ENCODE data around the gene TACC2.

The TACC2 gene

DNA sequence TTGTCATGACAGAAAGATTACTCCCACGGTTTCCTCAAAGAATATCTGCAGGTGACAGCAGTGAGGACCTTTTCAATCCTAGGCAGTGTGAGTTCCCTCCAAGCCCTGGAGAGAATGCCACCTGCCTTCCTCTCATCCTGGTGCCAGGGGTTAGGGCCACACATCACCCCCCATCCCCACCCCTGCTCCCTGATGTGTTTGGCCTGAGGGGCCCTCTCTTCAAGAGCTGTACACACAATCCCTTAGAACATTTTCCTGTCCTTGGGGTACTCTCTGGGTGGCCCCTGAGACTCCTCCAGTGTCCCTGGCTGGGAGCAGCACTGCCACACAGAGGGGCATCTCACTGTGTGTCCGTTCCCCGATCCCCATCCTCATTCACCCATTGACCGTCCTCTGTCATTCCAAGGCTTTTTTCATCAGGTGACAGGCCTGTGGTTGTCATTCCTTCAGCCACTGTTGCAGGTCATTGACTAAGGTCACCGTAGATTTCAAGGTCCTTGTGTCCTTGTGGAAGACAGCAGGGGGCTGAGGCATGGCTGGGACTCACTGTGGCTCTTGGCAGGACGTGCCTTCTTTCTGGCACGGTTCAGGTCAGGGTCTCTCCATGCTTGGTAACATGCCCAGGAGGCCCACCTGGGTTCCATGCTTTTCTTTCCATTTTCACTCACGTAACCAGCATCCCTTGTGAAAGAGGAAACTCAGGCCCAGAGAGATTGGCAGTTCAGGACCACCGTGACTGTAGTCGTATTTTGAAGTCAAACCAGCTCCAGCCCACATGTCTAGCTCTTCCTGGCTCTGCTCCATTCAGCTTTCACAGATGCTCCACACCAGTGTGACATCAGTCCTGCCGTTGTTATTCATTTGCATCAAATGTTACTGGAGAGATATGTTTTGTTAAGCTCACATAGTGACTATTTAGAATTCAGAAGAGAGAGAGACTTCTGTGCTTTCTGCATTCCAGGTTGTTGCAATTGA, 255.3 kb downstream of the TACC2 start:
- no peak for TF ChIP-seq ZFX (IDR thresholded peaks at IDR 0.05)
- TF ChIP-seq, protein P1, sequence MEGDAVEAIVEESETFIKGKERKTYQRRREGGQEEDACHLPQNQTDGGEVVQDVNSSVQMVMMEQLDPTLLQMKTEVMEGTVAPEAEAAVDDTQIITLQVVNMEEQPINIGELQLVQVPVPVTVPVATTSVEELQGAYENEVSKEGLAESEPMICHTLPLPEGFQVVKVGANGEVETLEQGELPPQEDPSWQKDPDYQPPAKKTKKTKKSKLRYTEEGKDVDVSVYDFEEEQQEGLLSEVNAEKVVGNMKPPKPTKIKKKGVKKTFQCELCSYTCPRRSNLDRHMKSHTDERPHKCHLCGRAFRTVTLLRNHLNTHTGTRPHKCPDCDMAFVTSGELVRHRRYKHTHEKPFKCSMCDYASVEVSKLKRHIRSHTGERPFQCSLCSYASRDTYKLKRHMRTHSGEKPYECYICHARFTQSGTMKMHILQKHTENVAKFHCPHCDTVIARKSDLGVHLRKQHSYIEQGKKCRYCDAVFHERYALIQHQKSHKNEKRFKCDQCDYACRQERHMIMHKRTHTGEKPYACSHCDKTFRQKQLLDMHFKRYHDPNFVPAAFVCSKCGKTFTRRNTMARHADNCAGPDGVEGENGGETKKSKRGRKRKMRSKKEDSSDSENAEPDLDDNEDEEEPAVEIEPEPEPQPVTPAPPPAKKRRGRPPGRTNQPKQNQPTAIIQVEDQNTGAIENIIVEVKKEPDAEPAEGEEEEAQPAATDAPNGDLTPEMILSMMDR (conservative IDR thresholded peaks at IDR 0.05): no peak
- H3K27ac ChIP-seq: no peak overlapping the region

DNA sequence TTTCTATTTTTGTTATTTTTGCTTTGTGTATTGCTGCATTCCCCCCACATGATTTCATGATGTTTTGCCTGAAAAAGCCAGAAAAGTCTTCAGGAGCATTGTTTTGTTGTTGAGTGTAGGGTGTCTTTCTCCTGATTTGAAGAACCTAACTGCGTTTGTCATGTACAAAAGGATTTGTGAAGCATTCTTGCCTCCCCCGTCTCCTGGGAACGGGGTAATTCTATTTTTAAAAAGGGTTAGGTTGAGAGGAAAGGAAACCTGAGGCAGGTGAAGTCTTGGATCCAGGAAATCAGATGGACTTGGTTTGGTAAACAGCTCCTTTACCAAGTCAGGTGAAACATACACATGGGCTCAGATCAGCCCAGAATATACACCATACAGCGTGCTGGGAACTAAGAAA, 256.2 kb downstream of the TACC2 start:
- no peak for TF ChIP-seq ZFX (IDR thresholded peaks at IDR 0.05)
- TF ChIP-seq, protein P1 (conservative IDR thresholded peaks at IDR 0.05): no peak

DNA sequence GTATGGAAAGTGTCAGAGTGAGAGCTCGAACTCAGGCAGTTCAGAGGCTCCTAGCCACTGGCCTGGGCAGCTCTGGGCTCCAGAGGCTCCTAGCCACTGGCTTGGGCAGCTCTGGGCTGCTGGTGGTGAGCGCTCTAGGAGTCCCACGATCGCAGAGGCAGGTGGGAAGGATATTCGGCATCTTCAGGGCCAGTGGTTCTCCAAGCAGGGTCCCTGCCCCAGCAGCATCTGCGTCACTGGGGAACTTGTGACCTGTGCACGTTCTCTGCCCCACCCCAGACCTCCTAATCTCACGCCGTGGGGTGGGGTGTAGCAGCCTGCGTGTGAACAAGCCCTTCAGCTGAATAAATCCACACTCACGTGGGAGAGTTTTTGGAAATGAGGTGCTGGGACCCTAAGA, 256.9 kb downstream of the TACC2 start:
- no peak overlapping the region for H3K27ac ChIP-seq
- TF ChIP-seq, protein P1 (conservative IDR thresholded peaks at IDR 0.05): no peak
- no peak for TF ChIP-seq ZFX (IDR thresholded peaks at IDR 0.05)

More for the DNA sequence above, 256.2 kb downstream of the TACC2 start:
- H3K27ac ChIP-seq: no peak overlapping the region

DNA sequence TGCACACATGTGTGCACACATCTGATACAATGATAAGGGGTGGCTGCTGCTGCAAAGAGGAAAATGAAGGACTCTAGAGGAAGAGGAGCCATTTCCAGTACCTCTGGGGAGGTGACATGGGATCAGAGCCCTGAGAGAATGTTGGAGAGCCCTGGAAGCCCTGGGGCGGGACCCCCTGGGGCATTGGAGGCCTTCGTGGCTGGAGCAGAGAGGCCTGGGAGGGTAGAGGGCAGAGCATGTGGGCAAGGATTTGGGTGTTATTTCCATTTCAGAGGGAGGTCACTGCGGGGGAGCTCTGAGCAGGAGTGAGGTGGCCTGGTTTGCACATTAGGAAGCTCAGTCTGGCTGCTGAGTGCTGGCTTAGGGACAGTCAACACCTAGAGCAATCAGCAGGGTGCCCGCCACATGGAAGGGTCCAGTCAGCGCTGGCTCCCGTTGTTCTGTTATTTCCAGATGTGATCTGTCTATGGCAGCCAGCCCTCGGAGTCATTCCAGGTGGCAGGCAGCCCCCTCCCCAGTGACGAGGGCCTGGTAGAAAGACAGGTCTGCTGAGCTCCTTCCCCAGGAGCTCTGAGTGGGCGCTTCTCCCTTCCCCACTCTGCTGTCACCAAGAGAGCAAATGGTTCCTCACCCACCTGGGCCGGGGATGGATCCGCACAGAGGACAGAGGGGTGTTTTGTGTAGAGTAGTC, 258.0 kb downstream of the TACC2 start:
- TF ChIP-seq ZFX (IDR thresholded peaks at IDR 0.05): no peak
- TF ChIP-seq, protein P1 (conservative IDR thresholded peaks at IDR 0.05): no peak

DNA sequence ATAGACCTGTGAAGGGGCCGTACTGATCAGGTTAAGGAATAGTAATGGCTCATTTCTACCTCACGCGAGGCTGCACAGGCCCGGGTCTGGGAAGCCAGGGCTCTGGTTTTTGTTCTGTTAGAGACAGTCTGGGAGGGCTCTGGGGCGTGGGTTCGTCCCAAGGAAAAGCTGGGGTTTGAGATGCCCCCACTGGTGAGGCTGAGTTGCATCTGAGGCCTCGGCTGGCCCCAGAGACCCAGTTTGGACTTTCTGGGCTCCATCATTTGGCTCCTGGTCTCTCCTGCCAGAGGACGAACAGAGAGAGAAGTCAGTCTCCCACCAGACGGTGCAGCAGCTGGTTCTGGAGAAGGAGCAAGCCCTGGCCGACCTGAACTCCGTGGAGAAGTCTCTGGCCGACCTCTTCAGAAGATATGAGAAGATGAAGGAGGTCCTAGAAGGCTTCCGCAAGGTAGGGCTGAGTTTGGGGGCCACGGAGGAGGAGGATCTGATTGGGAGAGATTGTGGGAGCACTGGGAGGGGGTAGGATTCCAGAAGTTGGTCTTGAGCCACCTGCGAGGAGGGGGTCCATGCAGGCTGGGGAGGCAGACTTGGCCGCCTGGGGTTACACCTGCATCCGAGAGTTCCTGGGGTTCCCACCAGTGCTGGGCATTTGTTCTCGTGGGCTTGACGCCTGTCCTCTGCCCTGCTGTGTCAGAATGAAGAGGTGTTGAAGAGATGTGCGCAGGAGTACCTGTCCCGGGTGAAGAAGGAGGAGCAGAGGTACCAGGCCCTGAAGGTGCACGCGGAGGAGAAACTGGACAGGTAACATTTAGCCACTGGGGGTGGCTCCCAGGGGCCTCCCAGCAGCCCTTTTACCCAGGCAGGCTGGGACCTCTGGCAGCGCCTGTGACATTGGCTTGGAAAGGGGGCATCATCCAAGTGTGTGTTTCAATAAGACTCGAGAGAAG, 259.7 kb downstream of the TACC2 start:
- H3K27ac ChIP-seq: no peak overlapping the region
- TF ChIP-seq ZFX (IDR thresholded peaks at IDR 0.05): no peak
- TF ChIP-seq, protein P1 (conservative IDR thresholded peaks at IDR 0.05): no peak

More for the DNA sequence above, 258.0 kb downstream of the TACC2 start:
- H3K27ac ChIP-seq: no peak overlapping the region

DNA sequence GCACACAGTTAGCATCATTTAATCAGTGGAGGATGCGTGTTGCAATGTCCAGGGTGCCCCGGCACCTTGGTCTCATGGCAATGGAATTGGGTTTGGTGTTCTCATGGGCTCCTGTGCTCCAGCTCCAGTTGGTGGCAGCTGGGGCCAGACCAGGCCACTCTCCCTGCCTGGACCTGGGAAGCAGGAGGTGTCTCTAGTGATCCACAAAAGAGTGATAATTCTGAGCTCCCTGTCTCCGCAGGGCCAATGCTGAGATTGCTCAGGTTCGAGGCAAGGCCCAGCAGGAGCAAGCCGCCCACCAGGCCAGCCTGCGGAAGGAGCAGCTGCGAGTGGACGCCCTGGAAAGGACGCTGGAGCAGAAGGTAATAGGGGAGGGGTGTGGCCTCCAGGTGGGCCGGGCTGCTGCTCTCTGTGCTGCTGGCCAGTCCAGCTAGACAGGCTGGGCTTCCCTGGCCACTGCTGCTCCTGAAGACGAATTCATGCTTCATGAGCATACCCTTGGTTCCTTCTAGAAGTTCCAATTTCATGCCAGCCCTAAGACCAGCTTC, 260.4 kb downstream of the TACC2 start:
- no peak overlapping the region for H3K27ac ChIP-seq
- TF ChIP-seq ZFX (IDR thresholded peaks at IDR 0.05): no peak
- TF ChIP-seq, protein P1 (conservative IDR thresholded peaks at IDR 0.05): no peak
